K562 (cell line): ENCODE data around the gene POLRMT. TPM values are rescaled to one million over a fixed set of nuclear protein-coding genes. Genes with fewer than 3 reads are reported as not detected.

ENCODE experiments used
- CBX8 ChIP-seq: fragments of 200-600 bp; sonication (generic); IDR thresholded peaks from 2 replicates; pipeline ENCODE4 v1.6.1; 2012; ENCODE audit warnings: borderline replicate concordance, mixed run types, low read depth, mild to moderate bottlenecking, moderate library complexity, mixed read lengths, low read length, control low read depth, inconsistent platforms; ENCODE audit not compliant: poor library complexity, severe bottlenecking; ENCODE audit errors: extremely low read depth
- CCNT2 ChIP-seq: IDR thresholded peaks from 2 replicates; pipeline ENCODE4 v1.6.1; 2011; ENCODE audit warnings: borderline replicate concordance, low read depth, mild to moderate bottlenecking, moderate library complexity, mixed read lengths, low read length; ENCODE audit not compliant: insufficient read length; ENCODE audit errors: extremely low read depth
- CHAMP1 ChIP-seq: fragments of 450-650 bp; IDR thresholded peaks from 2 replicates; pipeline ENCODE4 v1.6.1; 2016; ENCODE audit warnings: mild to moderate bottlenecking
- DEAF1 ChIP-seq: fragments of 450-650 bp; formaldehyde crosslinking; IDR thresholded peaks from 2 replicates; pipeline ENCODE4 v1.4.0; 2020; ENCODE audit warnings: mild to moderate bottlenecking, moderate library complexity
- GATAD2B ChIP-seq: fragments of 450-650 bp; IDR thresholded peaks from 2 replicates; pipeline ENCODE4 v1.6.1; 2017; ENCODE audit warnings: mild to moderate bottlenecking, borderline replicate concordance
- HDAC1 ChIP-seq, 2 experiments: fragments of 450-650 bp; IDR thresholded peaks; 2 replicates each; pipeline ENCODE4 v1.6.1; 2016 to 2017; ENCODE audit warnings: inconsistent platforms in 1 of 2, mild to moderate bottlenecking in 1 of 2, moderate library complexity in 1 of 2
- HDGF ChIP-seq: fragments of 450-650 bp; IDR thresholded peaks from 2 replicates; pipeline ENCODE4 v1.6.1; 2016
- HNRNPLL ChIP-seq: fragments of 200-400 bp; formaldehyde crosslinking; IDR thresholded peaks from 2 replicates; pipeline ENCODE4 v1.6.1; 2017; ENCODE audit warnings: low read length, low read depth, mild to moderate bottlenecking; ENCODE audit not compliant: poor library complexity, severe bottlenecking
- ILK ChIP-seq: fragments of 450-650 bp; IDR thresholded peaks from 2 replicates; pipeline ENCODE4 v1.6.1; 2016; ENCODE audit warnings: missing genetic modification characterization, low read depth, mild to moderate bottlenecking, missing compliant biosample characterization, moderate library complexity, borderline replicate concordance
- MYNN ChIP-seq, 2 experiments: sonication (generic); formaldehyde crosslinking in 1 of 2; IDR thresholded peaks; 2 replicates each; pipeline versions ENCODE4 v1.5.0 to v1.6.1; 2016 to 2020; ENCODE audit warnings: antibody characterized with exemption in 1 of 2, missing genetic modification reagents in 1 of 2
- PHTF2 ChIP-seq: fragments of 250-450 bp; sonication (Bioruptor Pico); IDR thresholded peaks from 2 replicates; pipeline ENCODE4 v1.5.0; 2021; ENCODE audit warnings: mild to moderate bottlenecking
- RAD51 ChIP-seq: fragments of 450-650 bp; IDR thresholded peaks from 2 replicates; pipeline ENCODE4 v1.7.1; 2016; ENCODE audit warnings: low read depth, mild to moderate bottlenecking, borderline replicate concordance
- RNF219 ChIP-seq: fragments of 250-450 bp; sonication (Bioruptor Pico); IDR thresholded peaks from 2 replicates; pipeline ENCODE4 v1.5.0; 2022; ENCODE audit warnings: mild to moderate bottlenecking
- SNAPC5 ChIP-seq: fragments of 250-450 bp; sonication (Bioruptor Pico); IDR thresholded peaks from 2 replicates; pipeline ENCODE4 v1.8.0; 2021; ENCODE audit warnings: moderate library complexity, mild to moderate bottlenecking, inconsistent platforms
- ZBTB43 ChIP-seq: sonication (generic); formaldehyde crosslinking; IDR thresholded peaks from 2 replicates; pipeline ENCODE4 v1.8.0; 2023; ENCODE audit warnings: mild to moderate bottlenecking, missing genetic modification reagents
- ZNF280A ChIP-seq: fragments of 450-650 bp; IDR thresholded peaks from 2 replicates; pipeline ENCODE4 v1.6.1; 2018; ENCODE audit warnings: mild to moderate bottlenecking, low read depth; ENCODE audit not compliant: partially characterized antibody
- polyA plus RNA-seq, 8 experiments: library from polyadenylated mRNA; depleted of rRNA in 4 of 8; stranded (reverse) in 5 of 8; unstranded in 3 of 8; fragments of >200 nt; fragmentation: Nextera tagmentation in 2 of 8; fragmentation: Illumina TruSeq in 1 of 8; extraction: Ambion mirVana in 2 of 8; extraction: Trizol in 1 of 8; gene quantifications; 2 replicates each; pipeline versions ENCODE4 v1.2.1 to v1.2.3, GENCODE V29; 2011 to 2014; ENCODE audit warnings: inconsistent platforms in 1 of 8, missing spikeins in 1 of 8
- total RNA-seq, 7 experiments: library from RNA; depleted of rRNA in 6 of 7; stranded (reverse); fragments of >200 nt in 6 of 7; fragmentation: Illumina TruSeq in 2 of 7; extraction: Trizol in 2 of 7; gene quantifications; 2 replicates each; pipeline versions ENCODE4 v1.2.1 to v1.2.3, GENCODE V29; 2011 to 2021; ENCODE audit warnings: low replicate concordance in 1 of 7

The POLRMT gene
- total and polyA plus RNA-seq, 9 of the 15 experiments (the other 6 are each of a cell fraction or from before 2014, with no cell fraction given), result 30.3 to 144 (median 68.0) TPM

GRCh38 chr19:662962-663681, 29.8 kb upstream of the POLRMT start, which contains the start of gene RNF126 (continued):
- TF ChIP-seq HDAC1 (IDR thresholded peaks at IDR 0.05) (0 out of 4 replicates have a peak, but pooled peaks of 1 of the 2 experiments have one; percentile 26), GATAD2B (peak; percentile 92), RAD51 (no peak), PHTF2 (CRISPR knock-in tag) (no peak), ILK (tag) (no peak), CCNT2 (peak; percentile 78), CBX8 (no peak), HNRNPLL (peak; percentile 91), DEAF1 (CRISPR knock-in tag) (no peak), RNF219 (no peak), HDGF (no peak), SNAPC5 (CRISPR knock-in tag) (no peak), ZBTB43 (CRISPR knock-in tag) (no peak), ZNF280A (no peak), MYNN (IDR thresholded peaks at IDR 0.05) (no peak), MYNN (CRISPR knock-in tag; IDR thresholded peaks at IDR 0.05) (no peak), CHAMP1 (no peak)
